ENCODE data around the gene ZNF568.

Gene ZNF568

GRCh38 chr19:36950335-36951119, 34.4 kb downstream of the ZNF568 start:
- Histone ChIP-seq H3K79me2 (ENCODE audit: insufficient read depth, low read depth) (no peaks in the 10 kb centered on the region), H3K36me3 (ENCODE audit: insufficient read depth) (no peaks in the 10 kb centered on the region), H4K20me1 (ENCODE audit: insufficient read depth) (no peaks in the 10 kb centered on the region), H3K4me2 (no peak overlapping the region), H3K27ac (no peak overlapping the region), H3K4me1 (ENCODE audit: low read depth, poor library complexity, severe bottlenecking) (no peaks in the 10 kb centered on the region), H3K4me3 (IDR thresholded peaks at IDR 0.05; ENCODE audit: insufficient read depth, low read depth, low read length) (no peak overlapping the region), H3K9ac (no peak overlapping the region), H2AFZ (ENCODE audit: low read depth) (no peak overlapping the region), H3K27me3 (ENCODE audit: insufficient read depth, low read depth) (no peaks in the 10 kb centered on the region)
- no peak for TF ChIP-seq CTCF (conservative IDR thresholded peaks at IDR 0.05; ENCODE audit: low read depth, low read length)

- Histone ChIP-seq H3K9ac (no peak overlapping the region), H3K27ac (no peak overlapping the region), H3K4me3 (IDR thresholded peaks at IDR 0.05; ENCODE audit: insufficient read depth, low read depth, low read length) (no peak overlapping the region), H3K27me3 (ENCODE audit: insufficient read depth, low read depth) (no peaks in the 10 kb centered on the region), H4K20me1 (ENCODE audit: insufficient read depth) (no peaks in the 10 kb centered on the region), H3K4me1 (ENCODE audit: low read depth, poor library complexity, severe bottlenecking) (no peaks in the 10 kb centered on the region), H3K4me2 (no peak overlapping the region), H2AFZ (ENCODE audit: low read depth) (no peak overlapping the region), H3K79me2 (ENCODE audit: insufficient read depth, low read depth) (no peaks in the 10 kb centered on the region), H3K36me3 (ENCODE audit: insufficient read depth) (no peaks in the 10 kb centered on the region)
- no peak for TF ChIP-seq CTCF (conservative IDR thresholded peaks at IDR 0.05; ENCODE audit: low read depth, low read length)
Measured at GRCh38 chr19:36962346-36962745, 46.2 kb downstream of the ZNF568 start.

- no peaks in the 10 kb centered on the region for H4K20me1 ChIP-seq (ENCODE audit: insufficient read depth)
- H2AFZ ChIP-seq (ENCODE audit: low read depth): no peak overlapping the region
- H3K4me2 ChIP-seq: no peak overlapping the region
- no peak overlapping the region for H3K4me3 ChIP-seq (IDR thresholded peaks at IDR 0.05; ENCODE audit: insufficient read depth, low read depth, low read length)
- no peak for TF ChIP-seq CTCF (conservative IDR thresholded peaks at IDR 0.05; ENCODE audit: low read depth, low read length)
- no peaks in the 10 kb centered on the region for H3K36me3 ChIP-seq (ENCODE audit: insufficient read depth)
- no peaks in the 10 kb centered on the region for H3K27me3 ChIP-seq (ENCODE audit: insufficient read depth, low read depth)
- H3K27ac ChIP-seq: no peak overlapping the region
- H3K4me1 ChIP-seq (ENCODE audit: low read depth, poor library complexity, severe bottlenecking): no peaks in the 10 kb centered on the region
- H3K79me2 ChIP-seq (ENCODE audit: insufficient read depth, low read depth): no peaks in the 10 kb centered on the region
- H3K9ac ChIP-seq: no peak overlapping the region
Measured at GRCh38 chr19:36963280-36963679, 47.1 kb downstream of the ZNF568 start.

GRCh38 chr19:36972571-36972970, 56.4 kb downstream of the ZNF568 start:
- H2AFZ ChIP-seq (ENCODE audit: low read depth): no peak overlapping the region

More at GRCh38 chr19:36972571-36972970, 56.4 kb downstream of the ZNF568 start:
- no peak for TF ChIP-seq CTCF (conservative IDR thresholded peaks at IDR 0.05; ENCODE audit: low read depth, low read length)
- no peak overlapping the region for H3K4me3 ChIP-seq (IDR thresholded peaks at IDR 0.05; ENCODE audit: insufficient read depth, low read depth, low read length)
- no peak overlapping the region for H3K4me2 ChIP-seq
- H3K9ac ChIP-seq: no peak overlapping the region
- H3K4me1 ChIP-seq (ENCODE audit: low read depth, poor library complexity, severe bottlenecking): no peaks in the 10 kb centered on the region
- no peaks in the 10 kb centered on the region for H3K36me3 ChIP-seq (ENCODE audit: insufficient read depth)
- H4K20me1 ChIP-seq (ENCODE audit: insufficient read depth): no peaks in the 10 kb centered on the region
- no peaks in the 10 kb centered on the region for H3K27me3 ChIP-seq (ENCODE audit: insufficient read depth, low read depth)
- H3K27ac ChIP-seq: no peak overlapping the region
- no peaks in the 10 kb centered on the region for H3K79me2 ChIP-seq (ENCODE audit: insufficient read depth, low read depth)

Data from KMS-11 (cell line).